Measurements from ENCODE around the gene XBP1. TPM values are rescaled to one million over a fixed set of nuclear protein-coding genes. Genes with fewer than 3 reads are reported as not detected.

Gene XBP1
- total RNA-seq, 1 donor from 2014 or later: 255 TPM

- no peak overlapping the region for H3K4me3 ChIP-seq
- H3K4me1 ChIP-seq: peaks cover 42% of the 10 kb centered on the region
- no peak overlapping the region for H3K27ac ChIP-seq
- DNase-seq (no peak), ATAC-seq (no peak)
- H3K36me3 ChIP-seq: peaks cover 77% of the 10 kb centered on the region
- intact Hi-C loops (cut with DNase I): no loop called here
- TF ChIP-seq CTCF (IDR thresholded peaks at IDR 0.05): no peak
- H3K27me3 ChIP-seq: no peaks in the 10 kb centered on the region
- H3K9me3 ChIP-seq: no peaks in the 10 kb centered on the region
These were observed 20.1 kb downstream of the XBP1 start for GRCh38 chr22:28780296-28780695.

- H3K4me3 ChIP-seq: no peak overlapping the region
- ATAC-seq (no peak), DNase-seq (no peak)
- H3K27ac ChIP-seq: no peak overlapping the region
- TF ChIP-seq CTCF (IDR thresholded peaks at IDR 0.05): no peak
- H3K36me3 ChIP-seq: peaks cover 76% of the 10 kb centered on the region
- H3K9me3 ChIP-seq: no peaks in the 10 kb centered on the region
- H3K4me1 ChIP-seq: peaks cover 44% of the 10 kb centered on the region
- intact Hi-C loops (cut with DNase I): no loop called here
- no peaks in the 10 kb centered on the region for H3K27me3 ChIP-seq
These were observed 20.5 kb downstream of the XBP1 start for GRCh38 chr22:28779833-28780232.

- no peaks in the 10 kb centered on the region for H3K9me3 ChIP-seq
- H3K36me3 ChIP-seq: peaks cover 33% of the 10 kb centered on the region
- intact Hi-C loops (cut with DNase I): no loop called here
- DNase-seq: no peak
- no peaks in the 10 kb centered on the region for H3K27me3 ChIP-seq
- no peak overlapping the region for H3K4me3 ChIP-seq
- no peak for ATAC-seq
- no peak for TF ChIP-seq CTCF (IDR thresholded peaks at IDR 0.05)
- H3K27ac ChIP-seq: no peak overlapping the region
- H3K4me1 ChIP-seq: peaks cover 30% of the 10 kb centered on the region
These were observed 26.0 kb downstream of the XBP1 start for GRCh38 chr22:28774378-28774777.

- no peak for DNase-seq
- no peak for TF ChIP-seq CTCF (IDR thresholded peaks at IDR 0.05)
- ATAC-seq: no peak
- intact Hi-C loops (cut with DNase I): no loop called here
- Histone ChIP-seq H3K9me3 (no peaks in the 10 kb centered on the region), H3K36me3 (peaks cover 33% of the 10 kb centered on the region), H3K4me1 (peaks cover 23% of the 10 kb centered on the region), H3K27ac (peak overlapping the region; percentile 95), H3K27me3 (no peaks in the 10 kb centered on the region), H3K4me3 (peak overlapping the region; percentile 88)
These were observed 26.9 kb downstream of the XBP1 start for GRCh38 chr22:28773461-28773867.

- Histone ChIP-seq H3K4me3 (peak within 1 kb of the TSS; percentile 88), H3K27ac (peak within 1 kb of the TSS; percentile 95), H3K9me3 (no peaks in the 10 kb centered on the region), H3K27me3 (no peaks in the 10 kb centered on the region), H3K4me1 (peaks cover 20% of the 10 kb centered on the region), H3K36me3 (peaks cover 27% of the 10 kb centered on the region)
- ATAC-seq (peak; percentile 98), DNase-seq (peak; percentile 98)
- intact Hi-C loops (cut with DNase I): no loop called here
- peak; percentile 22 for TF ChIP-seq CTCF (IDR thresholded peaks at IDR 0.05)
These were observed 27.5 kb downstream of the XBP1 start, which contains the start of gene CCDC117 for GRCh38 chr22:28772633-28773460. CCDC117 (plus strand) TSS chr22:28772695; CDS start chr22:28772850, 155 bp downstream.
